ENCODE results near the gene PRELID1. TPM values are rescaled to one million over a fixed set of nuclear protein-coding genes. Genes with fewer than 3 reads are reported as not detected.

Gene PRELID1
- total RNA-seq (2022; extraction: Qiagen RNA extraction; ENCODE audit: low read depth) = 304 to 397 TPM (median 381 TPM) in 5 replicates

GRCh38 chr5:177303121-177303924 is at the start of gene PRELID1, which contains the start of gene RAB24:
Gene PRELID1 (plus strand): TSS chr5:177303799. CDS start chr5:177303986, 187 bp downstream.
Gene RAB24 (minus strand): TSS chr5:177303719. CDS start chr5:177303288, 431 bp downstream.

GRCh38 chr5:177311723-177312648 is 8.4 kb downstream of the PRELID1 start, which contains the start of gene MXD3:
Gene MXD3 (minus strand): TSS chr5:177311898. CDS start chr5:177311830, 68 bp downstream.

GRCh38 chr5:177351392-177352329 is 48.1 kb downstream of the PRELID1 start, which contains the start of gene LMAN2:
Gene LMAN2 (minus strand): TSS chr5:177351668. CDS start chr5:177351647, 21 bp downstream.

Other genes starting within 250 kb of the PRELID1 start
- 18.1 to 25.8 TPM (median 22.7 TPM) in 5 replicates for gene FGFR4, start 216.9 kb upstream of the PRELID1 start, total RNA-seq (2022; extraction: Qiagen RNA extraction; ENCODE audit: low read depth)
- gene NSD1, start 170.0 kb upstream of the PRELID1 start, total RNA-seq (2022; extraction: Qiagen RNA extraction; ENCODE audit: low read depth) = 16.1 to 24.5 TPM (median 20.0 TPM) in 5 replicates
- 22.5 to 26.9 TPM (median 24.5 TPM) in 5 replicates for gene RAB24, start 80 bp upstream of the PRELID1 start, total RNA-seq (2022; extraction: Qiagen RNA extraction; ENCODE audit: low read depth)
- 14.2 to 18.0 TPM (median 16.0 TPM) in 5 replicates for gene MXD3, start 8.1 kb downstream of the PRELID1 start, total RNA-seq (2022; extraction: Qiagen RNA extraction; ENCODE audit: low read depth)
- gene LMAN2, start 47.9 kb downstream of the PRELID1 start, total RNA-seq (2022; extraction: Qiagen RNA extraction; ENCODE audit: low read depth) = 184 to 212 TPM (median 199 TPM) in 5 replicates
- gene RGS14, start 54.1 kb downstream of the PRELID1 start, total RNA-seq (2022; extraction: Qiagen RNA extraction; ENCODE audit: low read depth) = 2.3 to 7.2 TPM (median 5.4 TPM) in 5 replicates
- not detected in 5 replicates for gene SLC34A1, start 80.6 kb downstream of the PRELID1 start, total RNA-seq (2022; extraction: Qiagen RNA extraction; ENCODE audit: low read depth)
- not detected in 5 replicates for gene PFN3, start 96.9 kb downstream of the PRELID1 start, total RNA-seq (2022; extraction: Qiagen RNA extraction; ENCODE audit: low read depth)
- 14.3 to 24.6 TPM (median 22.9 TPM) in 5 replicates for gene F12, start 105.8 kb downstream of the PRELID1 start, total RNA-seq (2022; extraction: Qiagen RNA extraction; ENCODE audit: low read depth)
- 18.6 to 27.2 TPM (median 25.2 TPM) in 5 replicates for gene GRK6, start 122.9 kb downstream of the PRELID1 start, total RNA-seq (2022; extraction: Qiagen RNA extraction; ENCODE audit: low read depth)
- gene PRR7, start 143.0 kb downstream of the PRELID1 start, total RNA-seq (2022; extraction: Qiagen RNA extraction; ENCODE audit: low read depth) = 18.7 to 32.3 TPM (median 31.1 TPM) in 5 replicates
- gene DBN1, start 169.8 kb downstream of the PRELID1 start, total RNA-seq (2022; extraction: Qiagen RNA extraction; ENCODE audit: low read depth) = 54.5 to 69.5 TPM (median 65.6 TPM) in 5 replicates
- gene PDLIM7, start 193.8 kb downstream of the PRELID1 start, total RNA-seq (2022; extraction: Qiagen RNA extraction; ENCODE audit: low read depth) = 65.9 to 84.5 TPM (median 83.1 TPM) in 5 replicates
- 2.4 to 5.6 TPM (median 4.3 TPM) in 5 replicates for gene DOK3, start 206.0 kb downstream of the PRELID1 start, total RNA-seq (2022; extraction: Qiagen RNA extraction; ENCODE audit: low read depth)
- gene DDX41, start 213.2 kb downstream of the PRELID1 start, total RNA-seq (2022; extraction: Qiagen RNA extraction; ENCODE audit: low read depth) = 84.7 to 106 TPM (median 101 TPM) in 5 replicates